C4-2B (cell line): ENCODE data around the gene CD28.
"Not testable (repeated sequence)": the region's sequence is repeated elsewhere in the genome, so short reads cannot be mapped to it uniquely, and the experiment has no call there.

Experiments used
- H3K27ac ChIP-seq: fragments of 450-650 bp; 2 replicates; pipeline ENCODE4 v1.5.1; 2017
- ZFX ChIP-seq: fragments of 450-650 bp; IDR thresholded peaks from 2 replicates; pipeline ENCODE4 v1.6.1; 2017
- TF ChIP-seq, protein P1 (sequence below): fragments of 450-650 bp; conservative IDR thresholded peaks from 2 replicates; pipeline ENCODE4 v1.5.1; 2017; ENCODE audit warnings: mild to moderate bottlenecking

CD28 gene

DNA sequence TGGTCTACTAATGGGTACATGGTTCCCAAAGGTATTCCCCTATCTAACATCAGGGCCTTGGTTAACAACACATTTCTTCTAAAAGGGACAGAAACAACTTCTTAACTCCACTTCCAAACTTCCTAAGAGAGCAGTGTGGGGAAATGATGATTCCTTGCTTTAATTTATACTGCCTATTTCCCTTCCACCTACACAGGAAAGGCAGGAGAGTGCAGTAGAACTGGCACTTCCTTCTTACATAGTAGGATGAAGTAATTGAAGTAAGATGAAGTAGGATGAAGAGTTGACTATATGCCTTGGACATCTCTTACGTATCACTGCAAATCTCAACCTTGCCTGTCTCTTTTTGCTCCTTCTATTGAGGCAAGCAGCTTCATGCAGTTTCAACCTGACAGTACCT lies 54.7 kb downstream of the CD28 start:
- no peak for TF ChIP-seq ZFX
- TF ChIP-seq, protein P1, sequence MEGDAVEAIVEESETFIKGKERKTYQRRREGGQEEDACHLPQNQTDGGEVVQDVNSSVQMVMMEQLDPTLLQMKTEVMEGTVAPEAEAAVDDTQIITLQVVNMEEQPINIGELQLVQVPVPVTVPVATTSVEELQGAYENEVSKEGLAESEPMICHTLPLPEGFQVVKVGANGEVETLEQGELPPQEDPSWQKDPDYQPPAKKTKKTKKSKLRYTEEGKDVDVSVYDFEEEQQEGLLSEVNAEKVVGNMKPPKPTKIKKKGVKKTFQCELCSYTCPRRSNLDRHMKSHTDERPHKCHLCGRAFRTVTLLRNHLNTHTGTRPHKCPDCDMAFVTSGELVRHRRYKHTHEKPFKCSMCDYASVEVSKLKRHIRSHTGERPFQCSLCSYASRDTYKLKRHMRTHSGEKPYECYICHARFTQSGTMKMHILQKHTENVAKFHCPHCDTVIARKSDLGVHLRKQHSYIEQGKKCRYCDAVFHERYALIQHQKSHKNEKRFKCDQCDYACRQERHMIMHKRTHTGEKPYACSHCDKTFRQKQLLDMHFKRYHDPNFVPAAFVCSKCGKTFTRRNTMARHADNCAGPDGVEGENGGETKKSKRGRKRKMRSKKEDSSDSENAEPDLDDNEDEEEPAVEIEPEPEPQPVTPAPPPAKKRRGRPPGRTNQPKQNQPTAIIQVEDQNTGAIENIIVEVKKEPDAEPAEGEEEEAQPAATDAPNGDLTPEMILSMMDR: no peak
- no peak overlapping the region for H3K27ac ChIP-seq

- no peak overlapping the region for H3K27ac ChIP-seq
- no peak for TF ChIP-seq ZFX
These were observed 57.0 kb downstream of the CD28 start for GRCh38 chr2:203763241-203763937.

DNA sequence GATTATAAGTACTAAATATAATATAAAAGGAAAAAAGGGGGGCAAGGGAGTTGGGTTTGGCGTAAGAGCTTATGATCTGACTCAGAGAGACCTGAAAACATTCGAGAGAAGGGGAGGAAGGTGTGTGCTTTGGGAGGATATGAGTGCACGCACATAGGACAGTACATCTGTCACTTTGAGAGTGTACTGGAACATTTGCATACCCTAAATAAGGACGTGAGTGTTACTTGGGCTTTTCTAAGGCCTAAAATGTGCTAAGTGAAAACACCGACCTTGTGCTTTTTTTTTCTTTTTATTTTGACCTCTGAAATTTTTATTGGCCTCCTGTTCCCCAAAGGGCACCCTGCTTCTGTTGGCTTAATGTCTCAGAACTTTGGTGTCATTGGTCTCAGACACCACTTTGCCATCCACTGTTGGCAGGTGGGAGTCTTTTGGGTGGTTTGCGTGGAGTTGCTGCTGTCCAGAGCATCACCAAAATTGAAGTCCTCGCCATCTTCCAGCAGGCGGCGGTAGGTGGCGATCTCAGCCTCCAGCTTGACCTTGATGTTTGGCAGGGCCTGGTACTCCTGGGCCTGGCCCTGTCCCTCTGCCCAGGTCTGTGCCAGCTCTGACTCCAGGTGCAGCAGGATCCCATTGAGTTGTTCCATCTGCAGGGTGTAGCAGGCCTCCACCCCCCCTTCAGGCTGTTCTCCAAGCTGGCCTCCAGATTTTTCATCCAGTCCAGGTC lies 57.7 kb downstream of the CD28 start:
- no peak overlapping the region for H3K27ac ChIP-seq

DNA sequence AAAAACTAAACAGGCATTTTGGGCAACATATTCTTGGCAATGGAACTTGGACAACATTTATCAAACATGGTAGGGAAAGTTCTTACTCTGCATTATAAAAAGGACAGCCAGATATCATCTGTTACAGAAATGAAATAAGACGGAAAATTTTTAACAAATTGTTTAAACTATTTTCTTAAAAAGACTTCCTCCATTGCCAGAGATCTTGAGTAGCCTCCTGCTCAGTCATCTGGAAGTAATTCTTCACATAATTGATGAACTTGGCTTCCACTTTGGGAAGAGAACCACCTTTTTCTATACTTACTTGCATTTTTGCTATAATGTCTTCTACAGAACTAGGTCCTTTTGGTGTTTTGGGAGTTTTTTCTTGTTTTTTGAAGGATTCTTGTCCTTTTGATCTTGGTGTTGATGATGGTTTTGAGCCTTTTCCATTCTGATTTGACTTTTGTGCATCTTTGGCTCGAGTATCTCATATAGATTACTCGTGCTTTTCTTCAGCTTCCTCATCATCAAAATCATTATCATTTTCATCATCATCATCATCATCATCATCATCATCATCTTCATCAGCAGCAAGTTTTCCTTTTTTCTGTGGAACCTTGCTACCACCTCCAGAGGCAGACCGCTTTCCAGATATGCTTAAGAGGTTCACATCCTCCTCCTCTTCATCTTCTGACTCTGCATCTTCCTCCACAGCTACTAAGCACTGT lies 66.2 kb downstream of the CD28 start:
- H3K27ac ChIP-seq: no peak overlapping the region
- TF ChIP-seq, protein P1: no peak
- TF ChIP-seq ZFX: no peak

More for the DNA sequence above, 57.7 kb downstream of the CD28 start:
- TF ChIP-seq, protein P1: peak; percentile 21
- TF ChIP-seq ZFX: no peak

DNA sequence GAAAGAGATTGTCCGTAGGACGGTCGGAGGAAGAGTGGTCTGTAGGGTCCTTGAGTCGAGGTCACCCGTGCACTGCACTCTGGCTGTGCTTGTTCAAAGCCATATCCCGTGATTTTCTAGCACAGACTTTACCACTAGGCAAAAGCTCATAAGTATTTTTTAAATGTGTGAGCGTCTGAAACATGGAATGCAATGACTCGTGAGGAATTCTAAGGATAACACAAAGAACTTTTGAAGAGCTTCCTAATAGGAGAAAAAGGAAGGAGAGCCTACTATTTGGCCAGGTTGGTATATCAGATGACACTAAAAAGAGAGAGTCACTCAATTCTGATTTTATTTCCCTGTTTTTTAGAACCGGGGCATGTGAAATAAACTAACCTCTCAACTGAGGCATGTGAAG lies 68.3 kb downstream of the CD28 start:
- no peak overlapping the region for H3K27ac ChIP-seq
- TF ChIP-seq, protein P1: no peak
- no peak for TF ChIP-seq ZFX

- no peak for TF ChIP-seq ZFX
- TF ChIP-seq, protein P1: no peak
- H3K27ac ChIP-seq: no peak overlapping the region
These were observed 69.2 kb downstream of the CD28 start for GRCh38 chr2:203775684-203776083.

GRCh38 chr2:203777030-203777429 lies 70.6 kb downstream of the CD28 start:
- no peak for TF ChIP-seq ZFX
- TF ChIP-seq, protein P1: no peak
- no peak overlapping the region for H3K27ac ChIP-seq

DNA sequence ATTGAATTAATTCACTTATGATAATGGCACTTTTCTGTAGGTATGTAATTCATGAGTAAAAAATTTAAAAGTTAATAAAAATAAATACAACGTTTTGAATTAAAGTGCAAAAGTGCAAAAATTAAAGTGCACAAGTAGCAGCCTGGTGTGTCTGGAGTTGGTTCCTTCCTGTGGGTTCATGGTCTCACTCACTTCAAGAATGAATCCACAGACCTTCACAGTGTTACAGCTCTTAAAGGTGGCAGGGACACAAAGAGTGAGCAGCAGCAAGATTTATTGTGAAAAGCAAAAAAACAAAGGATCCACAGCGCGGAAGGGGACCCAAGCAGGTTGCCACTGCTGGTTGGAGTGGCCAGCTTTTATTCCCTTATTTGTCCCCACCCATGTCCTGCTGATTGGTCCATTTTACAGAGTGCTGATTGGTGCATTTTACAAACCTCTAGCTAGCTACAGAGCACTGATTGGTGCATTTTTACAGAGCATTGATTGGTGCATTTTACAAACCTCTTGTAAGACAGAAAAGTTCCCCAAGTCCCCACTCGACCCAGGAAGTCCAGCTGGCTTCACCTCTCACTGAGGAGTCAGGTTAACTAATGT lies 73.1 kb downstream of the CD28 start:
- H3K27ac ChIP-seq: not testable (repeated sequence)
